Measurements from ENCODE around the gene MACROH2A2.

- TF ChIP-seq CTCF (IDR thresholded peaks at IDR 0.05) (no peak), POLR2A (IDR thresholded peaks at IDR 0.05) (no peak), EP300 (IDR thresholded peaks at IDR 0.05) (no peak)
Observed at GRCh38 chr10:70139151-70139996, 86.7 kb downstream of the MACROH2A2 start.
